Fibroblast of lung (primary cell): Measurements from ENCODE around the gene INHA.

Source experiments
- EZH2 ChIP-seq: IDR thresholded peaks from 2 replicates; pipeline ENCODE4 v1.5.1; 2012; ENCODE audit warnings: low read length, control low read depth, mild to moderate bottlenecking; ENCODE audit errors: missing control alignments
- TF ChIP-seq, protein P1 (sequence below), 2 donors: IDR thresholded peaks in 1 of 2; conservative IDR thresholded peaks in 1 of 2; 1 replicate in 1 of 2; 2 replicates in 1 of 2; pipeline ENCODE4 v1.5.1; 2011 to 2012; ENCODE audit warnings: low read length in 2 of 2, control low read depth in 1 of 2, inconsistent platforms in 1 of 2, low read depth in 1 of 2, mild to moderate bottlenecking in 1 of 2

DNA sequence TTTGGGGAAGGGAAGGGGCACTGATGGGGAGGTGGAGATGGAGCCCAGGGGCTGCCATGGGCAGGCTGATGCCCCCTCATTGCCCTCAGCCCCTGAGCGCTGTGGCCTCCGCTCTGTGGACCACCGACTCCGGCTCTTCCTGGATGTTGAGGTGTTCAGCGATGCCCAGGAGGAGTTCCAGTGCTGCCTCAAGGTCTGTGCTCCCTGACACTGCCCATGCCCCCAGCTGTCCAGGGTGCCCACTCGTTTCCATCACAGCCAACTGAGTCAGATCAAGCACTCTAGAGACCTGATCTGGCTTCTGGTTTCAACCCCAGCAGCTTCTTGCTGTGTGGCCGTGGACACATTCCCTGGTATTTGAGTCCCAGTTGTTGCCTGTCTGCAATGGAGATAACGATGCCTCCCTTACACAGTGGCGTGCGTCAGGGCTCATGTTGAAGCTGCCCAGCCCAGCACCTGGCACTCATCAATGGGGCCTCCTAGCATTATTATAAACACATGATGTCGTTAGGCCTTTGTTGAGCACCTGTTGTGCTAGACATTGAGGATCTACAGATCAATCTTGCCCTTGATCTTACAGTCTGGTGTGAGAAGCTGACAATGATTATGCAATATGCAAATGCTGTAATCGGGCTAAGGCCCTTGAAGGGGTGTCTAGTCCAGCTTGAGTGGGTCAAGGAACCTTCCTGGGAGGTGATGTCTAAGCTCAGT is 39.9 kb downstream of the INHA start:
- TF ChIP-seq, protein P1, sequence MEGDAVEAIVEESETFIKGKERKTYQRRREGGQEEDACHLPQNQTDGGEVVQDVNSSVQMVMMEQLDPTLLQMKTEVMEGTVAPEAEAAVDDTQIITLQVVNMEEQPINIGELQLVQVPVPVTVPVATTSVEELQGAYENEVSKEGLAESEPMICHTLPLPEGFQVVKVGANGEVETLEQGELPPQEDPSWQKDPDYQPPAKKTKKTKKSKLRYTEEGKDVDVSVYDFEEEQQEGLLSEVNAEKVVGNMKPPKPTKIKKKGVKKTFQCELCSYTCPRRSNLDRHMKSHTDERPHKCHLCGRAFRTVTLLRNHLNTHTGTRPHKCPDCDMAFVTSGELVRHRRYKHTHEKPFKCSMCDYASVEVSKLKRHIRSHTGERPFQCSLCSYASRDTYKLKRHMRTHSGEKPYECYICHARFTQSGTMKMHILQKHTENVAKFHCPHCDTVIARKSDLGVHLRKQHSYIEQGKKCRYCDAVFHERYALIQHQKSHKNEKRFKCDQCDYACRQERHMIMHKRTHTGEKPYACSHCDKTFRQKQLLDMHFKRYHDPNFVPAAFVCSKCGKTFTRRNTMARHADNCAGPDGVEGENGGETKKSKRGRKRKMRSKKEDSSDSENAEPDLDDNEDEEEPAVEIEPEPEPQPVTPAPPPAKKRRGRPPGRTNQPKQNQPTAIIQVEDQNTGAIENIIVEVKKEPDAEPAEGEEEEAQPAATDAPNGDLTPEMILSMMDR (conservative IDR thresholded peaks at IDR 0.05 in 1 of 2, IDR thresholded peaks at IDR 0.05 in 1 of 2; ENCODE audit: low read depth in 1 of 2, low read length in 2 of 2) = no peak
- no peak for TF ChIP-seq EZH2
